ENCODE data around the gene MRPS26.

- no peak for TF ChIP-seq CTCF (IDR thresholded peaks at IDR 0.05)
- no peak for TF ChIP-seq POLR2A (IDR thresholded peaks at IDR 0.05)
Measured at GRCh38 chr20:3032624-3033023, 13.2 kb upstream of the MRPS26 start.

All from prostate gland (tissue), 2 donors.